CD4-positive, CD25-positive, alpha-beta regulatory T cell (primary cell): Measurements from ENCODE around the gene NFKB2. TPM values are rescaled to one million over a fixed set of nuclear protein-coding genes. Genes with fewer than 3 reads are reported as not detected.

ENCODE experiments used
- ATAC-seq, 2 donors: fragments of 150-1000 bp; cut with Tn5 transposase; one replicate each; pipeline ENCODE4 v1.10.0; 2021; ENCODE audit warnings: low read depth in 2 of 2, moderate number of reproducible peaks in 2 of 2, moderate library complexity in 1 of 2
- DNase-seq, 3 donors: peaks; one replicate each; pipeline versions ENCODE4 v3.0.0 to v3.0.0-alpha.2; 2012 to 2022; ENCODE audit warnings: mixed read lengths in 1 of 3
- H3K27ac ChIP-seq: one replicate; pipeline ENCODE4 v1.7.0; 2013; ENCODE audit warnings: mild to moderate bottlenecking, low read length; ENCODE audit not compliant: insufficient read depth, poor library complexity, severe bottlenecking
- H3K27me3 ChIP-seq: one replicate; pipeline ENCODE4 v1.7.0; 2013; ENCODE audit warnings: low read length; ENCODE audit not compliant: control insufficient read depth, insufficient read depth
- H3K36me3 ChIP-seq: one replicate; pipeline ENCODE4 v1.7.0; 2013; ENCODE audit warnings: mild to moderate bottlenecking, low read length, moderate library complexity; ENCODE audit not compliant: control insufficient read depth, insufficient read depth
- H3K4me1 ChIP-seq: 2 replicates; pipeline ENCODE4 v1.7.0; 2013; ENCODE audit warnings: mild to moderate bottlenecking, low read length; ENCODE audit not compliant: insufficient read depth, control insufficient read depth, poor library complexity, severe bottlenecking
- H3K4me3 ChIP-seq: one replicate; pipeline ENCODE4 v1.7.0; 2013; ENCODE audit warnings: low read depth, mild to moderate bottlenecking, low read length, moderate library complexity
- H3K9me3 ChIP-seq, 2 experiments: 1 replicate in 1 of 2; 2 replicates in 1 of 2; pipeline ENCODE4 v1.7.0; 2013; ENCODE audit warnings: low read length in 2 of 2, mild to moderate bottlenecking in 1 of 2, moderate library complexity in 1 of 2; ENCODE audit not compliant: control insufficient read depth in 2 of 2
- H3K27ac Mint-ChIP-seq, 3 donors: one replicate each; pipeline ENCODE4 v1.8.0; 2020 to 2022; ENCODE audit warnings: mild to moderate bottlenecking in 3 of 3, mixed read lengths in 3 of 3, moderate library complexity in 2 of 3
- H3K27me3 Mint-ChIP-seq: one replicate; pipeline ENCODE4 v1.8.0; 2022; ENCODE audit warnings: mild to moderate bottlenecking, mixed read lengths
- H3K36me3 Mint-ChIP-seq: one replicate; pipeline ENCODE4 v1.8.0; 2020; ENCODE audit warnings: mixed read lengths
- H3K4me1 Mint-ChIP-seq, 4 donors: one replicate each; pipeline ENCODE4 v1.8.0; 2020 to 2022; ENCODE audit warnings: mixed read lengths in 4 of 4, mild to moderate bottlenecking in 1 of 4
- H3K4me3 Mint-ChIP-seq, 4 donors: one replicate each; pipeline ENCODE4 v1.8.0; 2020 to 2022; ENCODE audit warnings: mild to moderate bottlenecking in 4 of 4, mixed read lengths in 4 of 4, moderate library complexity in 3 of 4
- H3K9me3 Mint-ChIP-seq, 7 donors: one replicate each; pipeline ENCODE4 v1.8.0; 2020 to 2022; ENCODE audit warnings: mixed read lengths in 7 of 7, mild to moderate bottlenecking in 3 of 7, moderate library complexity in 2 of 7
- polyA plus RNA-seq, 4 donors: library from polyadenylated mRNA; unstranded; fragments of 300-500 nt; fragmentation: Illumina TruSeq; gene quantifications; one replicate each; pipeline ENCODE4 v1.2.3, GENCODE V29; 2021
- total RNA-seq: library from RNA; stranded (reverse); gene quantifications from one replicate; pipeline ENCODE4 v1.2.3, GENCODE V29; 2022

The NFKB2 gene
- total and polyA plus RNA-seq, 5 donors from 2014 or later, result 6.3 to 385 (median 6.9) TPM

- H3K4me1 ChIP-seq, result peaks cover 44% of the 10 kb centered on the region
- H3K27me3 Mint-ChIP-seq, result peaks cover 9% of the 10 kb centered on the region
- H3K27ac Mint-ChIP-seq, result peak overlapping the region; percentile 32 to 42 (median 38)
- H3K36me3 Mint-ChIP-seq, result no peaks in the 10 kb centered on the region
- H3K9me3 Mint-ChIP-seq, result peaks cover 0 to 4% (median 0%) of the 10 kb centered on the region in 7 donors
- peak overlapping the region; percentile 79 for H3K27ac ChIP-seq
- H3K27me3 ChIP-seq, result peaks cover 7% of the 10 kb centered on the region
- DNase-seq, result peak in 2 of 3 donors; percentile 26 to 62
- no peak for ATAC-seq
- peaks cover 3% of the 10 kb centered on the region for H3K36me3 ChIP-seq
- H3K4me3 ChIP-seq, result peak overlapping the region; percentile 61
- H3K9me3 ChIP-seq, result no peaks in the 10 kb centered on the region
- H3K4me3 Mint-ChIP-seq, result peak overlapping the region; percentile 92 to 98 (median 95)
- H3K4me1 Mint-ChIP-seq, result peaks cover 3 to 52% (median 23%) of the 10 kb centered on the region in 4 donors
These were observed 27.1 kb downstream of the NFKB2 start for GRCh38 chr10:102422545-102423129.

DNA sequence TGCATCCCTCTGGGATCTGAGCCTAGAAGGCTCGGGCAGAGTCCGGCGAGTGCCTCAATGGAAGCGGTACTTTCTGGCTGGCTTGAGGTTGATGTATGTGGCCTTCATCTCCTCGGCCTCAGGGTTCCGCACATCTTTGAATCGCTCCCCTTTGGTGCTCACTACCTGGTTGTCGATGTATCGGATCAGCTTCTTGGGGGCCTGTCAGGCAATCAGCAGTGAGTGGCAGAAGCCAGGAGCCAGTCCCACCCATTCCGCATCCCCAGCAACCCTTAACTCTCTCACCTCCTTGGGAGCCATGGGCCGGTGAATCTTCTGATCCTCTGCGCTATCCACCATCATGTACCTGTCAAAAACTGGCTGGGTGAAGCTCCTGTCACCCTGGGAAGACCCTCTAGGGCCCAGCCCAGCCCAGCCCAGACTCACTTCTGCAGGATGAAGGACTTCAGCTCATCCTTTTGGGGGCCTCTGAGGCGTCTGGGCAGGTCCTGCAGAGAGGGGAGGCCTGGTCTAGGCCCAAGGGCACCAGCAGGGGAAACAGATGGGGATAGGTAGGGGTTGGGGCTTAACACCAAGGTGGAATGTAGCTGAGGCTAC is 28.0 kb downstream of the NFKB2 start:
- H3K36me3 Mint-ChIP-seq, result no peaks in the 10 kb centered on the region
- Histone ChIP-seq H3K9me3 (no peaks in the 10 kb centered on the region), H3K4me1 (peaks cover 44% of the 10 kb centered on the region), H3K36me3 (peaks cover 3% of the 10 kb centered on the region), H3K27me3 (peaks cover under 1% of the 10 kb centered on the region), H3K27ac (no peak overlapping the region), H3K4me3 (no peak overlapping the region)
- H3K27me3 Mint-ChIP-seq, result peaks cover 9% of the 10 kb centered on the region
- H3K27ac Mint-ChIP-seq, result no peak overlapping the region
- no peak for ATAC-seq
- H3K9me3 Mint-ChIP-seq, result no peaks in the 10 kb centered on the region
- DNase-seq, result no peak
- peaks cover 5 to 46% (median 23%) of the 10 kb centered on the region in 4 donors for H3K4me1 Mint-ChIP-seq
- H3K4me3 Mint-ChIP-seq, result peak overlapping the region in 3 of 4 donors; percentile 66 to 97 (median 69)

- no peak overlapping the region for H3K27ac Mint-ChIP-seq
- no peaks in the 10 kb centered on the region for H3K36me3 Mint-ChIP-seq
- H3K4me3 Mint-ChIP-seq, result peak overlapping the region in 3 of 4 donors; percentile 69 to 97 (median 75)
These were observed 28.6 kb downstream of the NFKB2 start for GRCh38 chr10:102424145-102424544.

GRCh38 chr10:102424916-102425315 is 29.4 kb downstream of the NFKB2 start:
- peak overlapping the region in 1 of 4 donors; percentile 97 for H3K4me3 Mint-ChIP-seq
- no peaks in the 10 kb centered on the region for H3K9me3 Mint-ChIP-seq
- Histone ChIP-seq H3K4me1 (peaks cover 32% of the 10 kb centered on the region), H3K9me3 (no peaks in the 10 kb centered on the region), H3K27me3 (no peaks in the 10 kb centered on the region), H3K4me3 (no peak overlapping the region), H3K27ac (no peak overlapping the region), H3K36me3 (peaks cover 3% of the 10 kb centered on the region)
- peaks cover 5 to 35% (median 22%) of the 10 kb centered on the region in 4 donors for H3K4me1 Mint-ChIP-seq
- DNase-seq (no peak), ATAC-seq (no peak)
- H3K27ac Mint-ChIP-seq, result no peak overlapping the region
- no peaks in the 10 kb centered on the region for H3K36me3 Mint-ChIP-seq
- H3K27me3 Mint-ChIP-seq, result peaks cover 9% of the 10 kb centered on the region

More at GRCh38 chr10:102424145-102424544, 28.6 kb downstream of the NFKB2 start:
- Histone ChIP-seq H3K9me3 (no peaks in the 10 kb centered on the region), H3K27me3 (no peaks in the 10 kb centered on the region), H3K4me3 (no peak overlapping the region), H3K36me3 (peaks cover 3% of the 10 kb centered on the region), H3K27ac (no peak overlapping the region), H3K4me1 (peaks cover 40% of the 10 kb centered on the region)
- peaks cover 5 to 43% (median 23%) of the 10 kb centered on the region in 4 donors for H3K4me1 Mint-ChIP-seq
- no peak for ATAC-seq
- no peak for DNase-seq
- no peaks in the 10 kb centered on the region for H3K9me3 Mint-ChIP-seq
- H3K27me3 Mint-ChIP-seq, result peaks cover 9% of the 10 kb centered on the region

DNA sequence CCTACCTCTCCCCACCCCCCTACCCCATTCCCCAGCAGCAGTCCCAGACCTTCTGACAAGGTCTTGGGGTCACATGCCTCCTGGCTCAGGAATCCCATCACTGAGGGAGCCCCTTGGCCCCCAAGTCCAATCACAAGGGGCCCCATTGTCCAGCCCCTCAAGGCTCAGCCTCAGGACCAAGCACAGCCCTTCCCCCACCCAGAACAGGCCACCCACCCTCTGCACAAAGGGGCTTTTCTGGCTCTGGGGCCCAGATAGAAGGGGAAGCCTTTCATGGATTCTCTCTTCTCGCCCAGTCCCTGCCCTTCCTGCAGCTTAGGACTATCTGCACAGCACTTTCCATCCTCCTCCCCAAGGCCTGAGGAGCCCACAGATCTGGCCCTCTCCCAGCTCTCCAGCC is 29.9 kb downstream of the NFKB2 start:
- H3K36me3 ChIP-seq, result peaks cover 3% of the 10 kb centered on the region
- H3K27ac ChIP-seq, result no peak overlapping the region
- Mint-ChIP-seq H3K4me1 (peaks cover 5 to 30% (median 19%) of the 10 kb centered on the region in 4 donors), H3K9me3 (no peaks in the 10 kb centered on the region), H3K27ac (no peak overlapping the region), H3K27me3 (peaks cover 7% of the 10 kb centered on the region), H3K4me3 (no peak overlapping the region), H3K36me3 (no peaks in the 10 kb centered on the region)
- no peak overlapping the region for H3K4me3 ChIP-seq
- H3K27me3 ChIP-seq, result no peaks in the 10 kb centered on the region
- peaks cover 27% of the 10 kb centered on the region for H3K4me1 ChIP-seq
- H3K9me3 ChIP-seq, result no peaks in the 10 kb centered on the region
- DNase-seq (no peak), ATAC-seq (no peak)

- Mint-ChIP-seq H3K4me3 (peak overlapping the region in 1 of 4 donors; percentile 52), H3K27ac (peak overlapping the region in 1 of 3 donors; percentile 26), H3K27me3 (no peaks in the 10 kb centered on the region), H3K9me3 (no peaks in the 10 kb centered on the region), H3K4me1 (peaks cover 5 to 29% (median 20%) of the 10 kb centered on the region in 4 donors), H3K36me3 (no peaks in the 10 kb centered on the region)
- ATAC-seq (no peak), DNase-seq (no peak)
- H3K27ac ChIP-seq, result no peak overlapping the region
- no peaks in the 10 kb centered on the region for H3K9me3 ChIP-seq
- H3K27me3 ChIP-seq, result no peaks in the 10 kb centered on the region
- H3K4me3 ChIP-seq, result no peak overlapping the region
- peaks cover 3% of the 10 kb centered on the region for H3K36me3 ChIP-seq
- H3K4me1 ChIP-seq, result peaks cover 21% of the 10 kb centered on the region
These were observed 31.3 kb downstream of the NFKB2 start for GRCh38 chr10:102426803-102427287.

GRCh38 chr10:102429468-102429867 is 34.0 kb downstream of the NFKB2 start:
- Histone ChIP-seq H3K4me1 (peaks cover 27% of the 10 kb centered on the region), H3K9me3 (no peaks in the 10 kb centered on the region), H3K4me3 (no peak overlapping the region), H3K36me3 (peaks cover 3% of the 10 kb centered on the region), H3K27me3 (no peaks in the 10 kb centered on the region), H3K27ac (no peak overlapping the region)
- ATAC-seq (no peak), DNase-seq (no peak)
- no peaks in the 10 kb centered on the region for H3K27me3 Mint-ChIP-seq
- H3K36me3 Mint-ChIP-seq, result no peaks in the 10 kb centered on the region
- no peaks in the 10 kb centered on the region for H3K9me3 Mint-ChIP-seq
- peak overlapping the region in 1 of 4 donors; percentile 81 for H3K4me3 Mint-ChIP-seq
- no peak overlapping the region for H3K27ac Mint-ChIP-seq
- peaks cover 11 to 39% (median 22%) of the 10 kb centered on the region in 4 donors for H3K4me1 Mint-ChIP-seq
